SU-DHL-6 (cell line): ENCODE results near the gene SEZ6L2.

Experiments used
- H2AFZ ChIP-seq: fragments of 200-600 bp; sonication (generic); 2 replicates; pipeline ENCODE4 v1.6.1; 2014; ENCODE audit warnings: low read depth, mild to moderate bottlenecking, moderate library complexity, mixed read lengths, antibody characterized with exemption, low read length; ENCODE audit not compliant: severe bottlenecking
- H3F3A ChIP-seq: fragments of 200-600 bp; shearing (Covaris generic); 2 replicates; pipeline ENCODE4 v1.6.0; 2016; ENCODE audit warnings: antibody characterized with exemption, mild to moderate bottlenecking; ENCODE audit not compliant: insufficient read depth
- H3K27ac ChIP-seq: fragments of 200-600 bp; sonication (generic); 2 replicates; pipeline ENCODE4 v1.5.1; 2016; ENCODE audit warnings: low read depth, mild to moderate bottlenecking, low read length, moderate library complexity, mixed read lengths
- H3K27me3 ChIP-seq: fragments of 200-600 bp; sonication (generic), shearing (Covaris generic); 2 replicates; pipeline ENCODE4 v1.6.0; 2014; ENCODE audit warnings: mild to moderate bottlenecking, low read length
- H3K36me3 ChIP-seq: fragments of 200-600 bp; sonication (generic); 2 replicates; pipeline ENCODE4 v1.6.1; 2014; ENCODE audit warnings: mild to moderate bottlenecking, low read length, mixed read lengths
- H3K4me2 ChIP-seq: fragments of 300-600, 200-600 bp; shearing (Covaris generic), sonication (generic); 2 replicates; pipeline ENCODE4 v1.6.0; 2014; ENCODE audit warnings: low read length, low read depth, mild to moderate bottlenecking; ENCODE audit not compliant: poor library complexity, severe bottlenecking
- H3K4me3 ChIP-seq: fragments of 200-600 bp; sonication (generic); 2 replicates; pipeline ENCODE4 v1.5.1; 2014; ENCODE audit warnings: antibody characterized with exemption, low read length, mild to moderate bottlenecking, mixed read lengths; ENCODE audit not compliant: insufficient read depth, poor library complexity, severe bottlenecking
- H3K79me2 ChIP-seq: fragments of 200-600 bp; sonication (generic); 2 replicates; pipeline ENCODE4 v1.6.1; 2014; ENCODE audit warnings: mild to moderate bottlenecking, low read length, moderate library complexity; ENCODE audit not compliant: insufficient read depth
- H3K9ac ChIP-seq: fragments of 200-600 bp; sonication (generic); 2 replicates; pipeline ENCODE4 v1.7.0; 2014; ENCODE audit warnings: mild to moderate bottlenecking, low read length
- H3K9me2 ChIP-seq: fragments of 200-600 bp; sonication (generic); replicated peaks from 2 replicates; pipeline ENCODE4 v1.6.1; 2014; ENCODE audit warnings: low read length; ENCODE audit not compliant: insufficient read depth
- H3K9me3 ChIP-seq: fragments of 200-600 bp; sonication (generic); 2 replicates; pipeline ENCODE4 v1.6.1; 2014; ENCODE audit warnings: low read length, mixed read lengths; ENCODE audit not compliant: insufficient read depth
- H4K20me1 ChIP-seq: fragments of 200-600 bp; sonication (generic); 2 replicates; pipeline ENCODE4 v1.6.1; 2014; ENCODE audit warnings: low read depth, mild to moderate bottlenecking, antibody characterized with exemption, low read length, moderate library complexity, mixed read lengths
- EZH2phosphoT487 ChIP-seq: fragments of 200-600 bp; sonication (generic), shearing (Covaris generic); conservative IDR thresholded peaks from 2 replicates; pipeline ENCODE4 v1.6.1; 2018; ENCODE audit warnings: mild to moderate bottlenecking, antibody characterized with exemption, low read length, moderate library complexity, mixed read lengths
- TF ChIP-seq, protein P1 (sequence below): fragments of 200-600 bp; sonication (generic); IDR thresholded peaks from one replicate; pipeline ENCODE4 v1.5.1; 2017; ENCODE audit warnings: antibody characterized with exemption, mild to moderate bottlenecking, low read length, moderate library complexity; ENCODE audit not compliant: insufficient read depth, poor library complexity, severe bottlenecking

Gene SEZ6L2

DNA sequence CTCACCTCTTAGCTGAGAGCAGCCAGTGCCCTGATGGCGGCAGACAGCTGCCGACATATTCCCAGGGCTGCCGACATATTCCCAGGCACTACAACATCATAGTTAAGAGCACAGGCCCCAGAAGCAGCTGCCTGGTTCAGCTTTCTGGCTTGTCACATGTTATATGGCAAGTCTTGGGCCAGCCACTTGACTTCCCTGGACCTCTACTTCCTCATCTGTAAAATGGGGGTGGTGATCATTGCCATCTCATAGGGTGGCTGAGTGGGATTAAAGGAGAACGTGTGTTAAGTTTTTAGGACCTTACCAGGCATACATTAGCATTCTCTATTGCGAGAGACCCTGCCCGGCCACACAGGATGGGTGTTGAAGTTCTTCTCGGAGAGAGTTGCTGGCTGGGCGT lies 55.4 kb downstream of the SEZ6L2 start:
- Histone ChIP-seq H4K20me1 (no peaks in the 10 kb centered on the region), H3K9ac (no peak overlapping the region), H3K27me3 (no peaks in the 10 kb centered on the region), H3K9me3 (no peaks in the 10 kb centered on the region), H2AFZ (no peak overlapping the region), H3K4me3 (no peak overlapping the region), H3K9me2 (no peaks in the 10 kb centered on the region), H3K36me3 (no peaks in the 10 kb centered on the region), H3K4me2 (no peak overlapping the region), H3K79me2 (no peaks in the 10 kb centered on the region), H3K27ac (no peak overlapping the region), H3F3A (no peaks in the 10 kb centered on the region)
- TF ChIP-seq, protein P1, sequence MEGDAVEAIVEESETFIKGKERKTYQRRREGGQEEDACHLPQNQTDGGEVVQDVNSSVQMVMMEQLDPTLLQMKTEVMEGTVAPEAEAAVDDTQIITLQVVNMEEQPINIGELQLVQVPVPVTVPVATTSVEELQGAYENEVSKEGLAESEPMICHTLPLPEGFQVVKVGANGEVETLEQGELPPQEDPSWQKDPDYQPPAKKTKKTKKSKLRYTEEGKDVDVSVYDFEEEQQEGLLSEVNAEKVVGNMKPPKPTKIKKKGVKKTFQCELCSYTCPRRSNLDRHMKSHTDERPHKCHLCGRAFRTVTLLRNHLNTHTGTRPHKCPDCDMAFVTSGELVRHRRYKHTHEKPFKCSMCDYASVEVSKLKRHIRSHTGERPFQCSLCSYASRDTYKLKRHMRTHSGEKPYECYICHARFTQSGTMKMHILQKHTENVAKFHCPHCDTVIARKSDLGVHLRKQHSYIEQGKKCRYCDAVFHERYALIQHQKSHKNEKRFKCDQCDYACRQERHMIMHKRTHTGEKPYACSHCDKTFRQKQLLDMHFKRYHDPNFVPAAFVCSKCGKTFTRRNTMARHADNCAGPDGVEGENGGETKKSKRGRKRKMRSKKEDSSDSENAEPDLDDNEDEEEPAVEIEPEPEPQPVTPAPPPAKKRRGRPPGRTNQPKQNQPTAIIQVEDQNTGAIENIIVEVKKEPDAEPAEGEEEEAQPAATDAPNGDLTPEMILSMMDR = no peak
- no peak for TF ChIP-seq EZH2phosphoT487

DNA sequence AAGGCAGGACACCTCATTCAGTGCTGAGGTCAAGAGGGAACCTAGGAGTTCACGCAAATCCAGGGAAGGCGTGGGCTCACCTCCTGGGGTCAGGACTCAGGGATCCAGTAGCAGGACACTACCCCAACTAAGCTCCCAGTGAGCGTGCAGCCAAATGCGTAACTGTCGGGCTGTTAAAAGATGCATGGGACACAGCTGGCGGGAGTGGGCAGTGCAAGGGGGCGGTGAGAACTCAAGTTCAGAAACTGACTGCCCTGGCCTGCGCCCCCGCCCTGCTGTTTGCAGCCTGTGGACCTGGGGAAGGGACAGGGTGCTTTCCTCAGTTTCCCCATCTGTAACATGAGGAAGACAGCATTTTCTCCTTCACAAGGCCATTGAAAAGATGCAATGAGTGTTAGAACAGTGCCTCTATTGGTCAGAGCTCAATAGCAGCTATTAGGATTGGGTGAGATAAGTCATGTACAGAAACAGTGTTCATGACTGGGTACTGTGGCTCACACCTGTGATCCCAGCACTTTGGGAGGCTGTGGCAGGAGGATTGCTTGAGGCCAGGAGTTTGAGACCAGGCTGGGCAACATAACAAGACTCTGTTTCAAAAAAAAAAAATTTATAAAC lies 56.5 kb downstream of the SEZ6L2 start:
- H3K27ac ChIP-seq = no peak overlapping the region
- no peaks in the 10 kb centered on the region for H3F3A ChIP-seq
- H3K79me2 ChIP-seq = no peaks in the 10 kb centered on the region
- no peaks in the 10 kb centered on the region for H3K9me2 ChIP-seq
- no peaks in the 10 kb centered on the region for H4K20me1 ChIP-seq
- no peak overlapping the region for H3K9ac ChIP-seq
- H3K4me3 ChIP-seq = no peak overlapping the region
- no peaks in the 10 kb centered on the region for H3K27me3 ChIP-seq
- H3K4me2 ChIP-seq = no peak overlapping the region
- no peaks in the 10 kb centered on the region for H3K9me3 ChIP-seq
- TF ChIP-seq EZH2phosphoT487 = no peak
- no peak overlapping the region for H2AFZ ChIP-seq
- H3K36me3 ChIP-seq = no peaks in the 10 kb centered on the region

DNA sequence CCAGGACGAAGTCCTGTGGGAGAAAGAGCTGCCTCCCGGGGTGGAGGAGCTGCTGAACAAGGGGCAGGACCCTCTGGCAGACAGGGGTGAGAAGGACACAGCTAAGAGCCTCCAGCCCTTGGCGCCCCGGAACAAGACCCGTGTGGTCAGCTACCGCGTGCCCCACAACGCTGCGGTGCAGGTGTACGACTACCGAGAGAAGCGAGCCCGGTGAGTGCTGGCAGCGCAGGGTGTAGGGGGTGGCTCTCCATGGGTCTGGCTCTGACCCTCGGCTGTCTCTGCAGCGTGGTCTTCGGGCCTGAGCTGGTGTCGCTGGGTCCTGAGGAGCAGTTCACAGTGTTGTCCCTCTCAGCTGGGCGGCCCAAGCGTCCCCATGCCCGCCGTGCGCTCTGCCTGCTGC lies 57.7 kb downstream of the SEZ6L2 start:
- Histone ChIP-seq H3K9me2 (no peaks in the 10 kb centered on the region), H3K36me3 (no peaks in the 10 kb centered on the region), H3K4me3 (no peak overlapping the region), H4K20me1 (no peaks in the 10 kb centered on the region), H3K27me3 (no peaks in the 10 kb centered on the region), H2AFZ (no peak overlapping the region), H3K79me2 (no peaks in the 10 kb centered on the region), H3K4me2 (no peak overlapping the region), H3F3A (no peaks in the 10 kb centered on the region), H3K9me3 (no peaks in the 10 kb centered on the region), H3K27ac (no peak overlapping the region), H3K9ac (no peak overlapping the region)
- no peak for TF ChIP-seq EZH2phosphoT487

GRCh38 chr16:29840240-29840639 lies 59.1 kb downstream of the SEZ6L2 start:
- Histone ChIP-seq H2AFZ (no peak overlapping the region), H3K27me3 (no peaks in the 10 kb centered on the region), H3K79me2 (no peaks in the 10 kb centered on the region), H3K9me2 (no peaks in the 10 kb centered on the region), H4K20me1 (no peaks in the 10 kb centered on the region), H3K27ac (no peak overlapping the region), H3K4me2 (no peak overlapping the region), H3K4me3 (no peak overlapping the region), H3K9me3 (no peaks in the 10 kb centered on the region), H3K36me3 (no peaks in the 10 kb centered on the region), H3K9ac (no peak overlapping the region), H3F3A (no peaks in the 10 kb centered on the region)
- TF ChIP-seq, protein P1 = no peak
- TF ChIP-seq EZH2phosphoT487 = no peak
